Measurements from ENCODE around the gene SLC6A6.

Gene SLC6A6

GRCh38 chr3:14479591-14479990, 77.2 kb downstream of the SLC6A6 start:
- no peak for TF ChIP-seq Cebpa-rat (IDR thresholded peaks at IDR 0.05)
- H3K36me3 ChIP-seq = peaks cover 92 to 100% (median 100%) of the 10 kb centered on the region in 11 experiments
- peaks cover 0 to 100% (median 64%) of the 10 kb centered on the region in 11 experiments; a peak in 19 of 22 replicates for H4K20me1 ChIP-seq
- no peaks in the 10 kb centered on the region for H3K4me1 ChIP-seq
- H3K4me3 ChIP-seq = no peak overlapping the region
- H3K4me2 ChIP-seq = no peak overlapping the region
- peaks cover 0 to 13% (median 0%) of the 10 kb centered on the region in 11 experiments; a peak in 4 of 22 replicates for H3K27me3 ChIP-seq
- no peaks in the 10 kb centered on the region for H3K9me3 ChIP-seq (replicated peaks in 1 of 11)
- H3K27ac ChIP-seq = no peak overlapping the region
- H3K9ac ChIP-seq = no peak overlapping the region

- H3K36me3 ChIP-seq = peaks cover 96 to 100% (median 100%) of the 10 kb centered on the region in 11 experiments
- no peak overlapping the region for H3K9ac ChIP-seq
- no peak for TF ChIP-seq Cebpa-rat (IDR thresholded peaks at IDR 0.05)
- H3K9me3 ChIP-seq (replicated peaks in 1 of 11) = no peaks in the 10 kb centered on the region
- H3K4me1 ChIP-seq = no peaks in the 10 kb centered on the region
- H4K20me1 ChIP-seq = peaks cover 0 to 99% (median 56%) of the 10 kb centered on the region in 11 experiments; a peak in 16 of 22 replicates
- H3K27me3 ChIP-seq = peaks cover 0 to 5% (median 0%) of the 10 kb centered on the region in 11 experiments; a peak in 1 of 22 replicates
- H3K4me3 ChIP-seq = no peak overlapping the region
- no peak overlapping the region for H3K4me2 ChIP-seq
- H3K27ac ChIP-seq = no peak overlapping the region
Measured at GRCh38 chr3:14480207-14481017, 78.0 kb downstream of the SLC6A6 start.

GRCh38 chr3:14481018-14481645, 78.7 kb downstream of the SLC6A6 start:
- TF ChIP-seq Cebpa-rat (IDR thresholded peaks at IDR 0.05) = no peak
- Histone ChIP-seq H3K9ac (no peak overlapping the region), H4K20me1 (peaks cover 0 to 99% (median 49%) of the 10 kb centered on the region in 11 experiments; a peak in 14 of 22 replicates), H3K9me3 (replicated peaks in 1 of 11) (no peaks in the 10 kb centered on the region), H3K4me3 (no peak overlapping the region), H3K36me3 (peaks cover 96 to 100% (median 100%) of the 10 kb centered on the region in 11 experiments), H3K27me3 (no peaks in the 10 kb centered on the region), H3K27ac (no peak overlapping the region), H3K4me1 (no peaks in the 10 kb centered on the region), H3K4me2 (no peak overlapping the region)

- Histone ChIP-seq H4K20me1 (peaks cover 0 to 99% (median 44%) of the 10 kb centered on the region in 11 experiments; a peak in 15 of 22 replicates), H3K4me2 (no peak overlapping the region), H3K4me1 (no peaks in the 10 kb centered on the region), H3K9me3 (replicated peaks in 1 of 11) (no peaks in the 10 kb centered on the region), H3K9ac (no peak overlapping the region), H3K36me3 (peaks cover 92 to 100% (median 100%) of the 10 kb centered on the region in 11 experiments), H3K27me3 (no peaks in the 10 kb centered on the region), H3K27ac (no peak overlapping the region), H3K4me3 (no peak overlapping the region)
- TF ChIP-seq Cebpa-rat (IDR thresholded peaks at IDR 0.05) = no peak
Measured at GRCh38 chr3:14481646-14482036, 79.2 kb downstream of the SLC6A6 start.

GRCh38 chr3:14482271-14482721, 79.9 kb downstream of the SLC6A6 start:
- no peaks in the 10 kb centered on the region for H3K9me3 ChIP-seq (replicated peaks in 1 of 11)
- H3K4me1 ChIP-seq = no peaks in the 10 kb centered on the region
- H3K4me2 ChIP-seq = no peak overlapping the region
- TF ChIP-seq Cebpa-rat (IDR thresholded peaks at IDR 0.05) = no peak
- H3K27me3 ChIP-seq = no peaks in the 10 kb centered on the region
- no peak overlapping the region for H3K4me3 ChIP-seq
- peaks cover 0 to 99% (median 37%) of the 10 kb centered on the region in 11 experiments; a peak in 15 of 22 replicates for H4K20me1 ChIP-seq
- no peak overlapping the region for H3K27ac ChIP-seq
- no peak overlapping the region for H3K9ac ChIP-seq
- H3K36me3 ChIP-seq = peaks cover 88 to 100% (median 100%) of the 10 kb centered on the region in 11 experiments

GRCh38 chr3:14483286-14483685, 80.9 kb downstream of the SLC6A6 start:
- H3K9ac ChIP-seq = no peak overlapping the region
- no peak overlapping the region for H3K4me3 ChIP-seq
- H3K27me3 ChIP-seq = no peaks in the 10 kb centered on the region
- no peak overlapping the region for H3K27ac ChIP-seq
- peaks cover 0 to 99% (median 29%) of the 10 kb centered on the region in 11 experiments; a peak in 14 of 22 replicates for H4K20me1 ChIP-seq
- no peak for TF ChIP-seq Cebpa-rat (IDR thresholded peaks at IDR 0.05)
- no peaks in the 10 kb centered on the region for H3K9me3 ChIP-seq (replicated peaks in 1 of 11)
- H3K4me1 ChIP-seq = peaks cover 0 to 6% (median 0%) of the 10 kb centered on the region in 10 experiments; a peak in 4 of 20 replicates
- H3K4me2 ChIP-seq = no peak overlapping the region
- peaks cover 90 to 100% (median 100%) of the 10 kb centered on the region in 11 experiments for H3K36me3 ChIP-seq

- Histone ChIP-seq H3K9me3 (replicated peaks in 1 of 11) (no peaks in the 10 kb centered on the region), H4K20me1 (peaks cover 0 to 94% (median 19%) of the 10 kb centered on the region in 11 experiments; a peak in 14 of 22 replicates), H3K4me1 (peaks cover 0 to 7% (median 0%) of the 10 kb centered on the region in 10 experiments; a peak in 4 of 20 replicates), H3K27ac (no peak overlapping the region), H3K36me3 (peaks cover 80 to 100% (median 98%) of the 10 kb centered on the region in 11 experiments), H3K27me3 (no peaks in the 10 kb centered on the region), H3K9ac (no peak overlapping the region), H3K4me3 (no peak overlapping the region), H3K4me2 (no peak overlapping the region)
- TF ChIP-seq Cebpa-rat (IDR thresholded peaks at IDR 0.05) = no peak
Measured at GRCh38 chr3:14484741-14485140, 82.3 kb downstream of the SLC6A6 start.

- no peaks in the 10 kb centered on the region for H3K27me3 ChIP-seq
- H3K36me3 ChIP-seq = peaks cover 69 to 96% (median 92%) of the 10 kb centered on the region in 11 experiments
- no peak overlapping the region for H3K27ac ChIP-seq
- H3K4me3 ChIP-seq = no peak overlapping the region
- TF ChIP-seq Cebpa-rat (IDR thresholded peaks at IDR 0.05) = no peak
- no peak overlapping the region for H3K4me2 ChIP-seq
- peaks cover 0 to 7% (median 0%) of the 10 kb centered on the region in 10 experiments; a peak in 4 of 20 replicates for H3K4me1 ChIP-seq
- H4K20me1 ChIP-seq = peaks cover 0 to 93% (median 13%) of the 10 kb centered on the region in 11 experiments; a peak in 13 of 22 replicates
- no peak overlapping the region for H3K9ac ChIP-seq
- H3K9me3 ChIP-seq (replicated peaks in 1 of 11) = no peaks in the 10 kb centered on the region
Measured at GRCh38 chr3:14485981-14486380, 83.6 kb downstream of the SLC6A6 start.

- Histone ChIP-seq H3K4me1 (peaks cover 0 to 7% (median 0%) of the 10 kb centered on the region in 10 experiments; a peak in 4 of 20 replicates), H4K20me1 (peaks cover 0 to 93% (median 11%) of the 10 kb centered on the region in 11 experiments; a peak in 14 of 22 replicates), H3K4me3 (no peak overlapping the region), H3K27ac (no peak overlapping the region), H3K36me3 (peaks cover 65 to 92% (median 88%) of the 10 kb centered on the region in 11 experiments), H3K9ac (no peak overlapping the region), H3K27me3 (no peaks in the 10 kb centered on the region), H3K9me3 (replicated peaks in 1 of 11) (no peaks in the 10 kb centered on the region), H3K4me2 (no peak overlapping the region)
- no peak for TF ChIP-seq Cebpa-rat (IDR thresholded peaks at IDR 0.05)
Measured at GRCh38 chr3:14486460-14486859, 84.1 kb downstream of the SLC6A6 start.

Measured in BLaER1 treated with 17β-estradiol and CSF1 and Interleukin-3, amounts not matched to agents 10 nM and 100 nM (cell line).